ENCODE data around the gene ATP2A2. TPM values are rescaled to one million over a fixed set of nuclear protein-coding genes. Genes with fewer than 3 reads are reported as not detected.
A peak's percentile ranks its signal among the peaks of the same experiment; 100 is the strongest.

ATP2A2 gene
- total and polyA plus RNA-seq, 2 experiments from 2014 or later, result 47.2 to 225 TPM

GRCh38 chr12:110280392-110280778, 662 bp upstream of the ATP2A2 start:
- peak overlapping the region; percentile 52; the same call in 1 of the 2 replicates for H3K27ac Mint-ChIP-seq
- peaks cover 42% of the 10 kb centered on the region for H3K4me1 Mint-ChIP-seq
- TF ChIP-seq EZH2phosphoT487 (IDR thresholded peaks at IDR 0.05; ENCODE audit: unreplicated experiment), result no peak
- TF ChIP-seq CREB1 (CRISPR knock-in tag; IDR thresholded peaks at IDR 0.05; ENCODE audit: low read depth), result 0 out of 2 replicates have a peak, but pooled peaks have one; percentile 6
- H3K4me1 ChIP-seq (ENCODE audit: insufficient read depth), result peaks cover 42% of the 10 kb centered on the region
- H3K36me3 ChIP-seq (ENCODE audit: insufficient read depth), result peaks cover 22% of the 10 kb centered on the region; the same call in 1 of the 2 replicates
- peak overlapping the region; percentile 90 for H3K4me2 ChIP-seq
- H3K79me2 ChIP-seq (replicated peaks; ENCODE audit: insufficient read depth), result peaks cover 37% of the 10 kb centered on the region
- peaks cover 12% of the 10 kb centered on the region for H3K27me3 ChIP-seq (ENCODE audit: insufficient read depth)
- H4K20me1 ChIP-seq (replicated peaks; ENCODE audit: insufficient read depth), result peaks cover 29% of the 10 kb centered on the region
- no peaks in the 10 kb centered on the region for H3K9me3 Mint-ChIP-seq
- H3K36me3 Mint-ChIP-seq (ENCODE audit: low read depth), result peaks cover 33% of the 10 kb centered on the region
- peak overlapping the region; percentile 86 for H2AFZ ChIP-seq
- H3F3A ChIP-seq (replicated peaks; ENCODE audit: low read depth), result 0 out of 2 replicates have a peak, but pooled peaks cover 2% of the 10 kb centered on the region
- peak; percentile 28 for ATAC-seq
- peaks cover 15% of the 10 kb centered on the region for H3K27me3 Mint-ChIP-seq (ENCODE audit: insufficient read depth, low read depth, poor library complexity)
- 0 out of 2 replicates have a peak overlapping the region, but pooled peaks have one; percentile 79 for H3K27ac ChIP-seq (ENCODE audit: low read depth)
- H3K4me3 ChIP-seq, result peak overlapping the region; percentile 96
- peak; percentile 78 for DNase-seq (ENCODE audit: low spot score)
- no peaks in the 10 kb centered on the region for H3K9me2 ChIP-seq (ENCODE audit: insufficient read depth)
- peak overlapping the region; percentile 85 for H3K4me3 Mint-ChIP-seq

- Histone ChIP-seq H3K27me3 (ENCODE audit: insufficient read depth) (peaks cover 12% of the 10 kb centered on the region), H4K20me1 (replicated peaks; ENCODE audit: insufficient read depth) (peaks cover 40% of the 10 kb centered on the region), H3K79me2 (replicated peaks; ENCODE audit: insufficient read depth) (peaks cover 51% of the 10 kb centered on the region), H3K4me2 (peak overlapping the region; percentile 90), H3K27ac (ENCODE audit: low read depth) (peak overlapping the region; percentile 95), H3K4me1 (ENCODE audit: insufficient read depth) (peaks cover 49% of the 10 kb centered on the region), H3K36me3 (ENCODE audit: insufficient read depth) (peaks cover 22% of the 10 kb centered on the region; the same call in 1 of the 2 replicates), H3K9me2 (ENCODE audit: insufficient read depth) (no peaks in the 10 kb centered on the region), H3F3A (replicated peaks; ENCODE audit: low read depth) (0 out of 2 replicates have a peak, but pooled peaks cover 2% of the 10 kb centered on the region), H3K4me3 (peak overlapping the region; percentile 96), H2AFZ (no peak overlapping the region)
- Mint-ChIP-seq H3K27ac (peak overlapping the region; percentile 95), H3K4me3 (peak overlapping the region; percentile 97), H3K4me1 (peaks cover 46% of the 10 kb centered on the region), H3K36me3 (ENCODE audit: low read depth) (peaks cover 47% of the 10 kb centered on the region), H3K27me3 (ENCODE audit: insufficient read depth, low read depth, poor library complexity) (peaks cover 15% of the 10 kb centered on the region), H3K9me3 (no peaks in the 10 kb centered on the region)
- DNase-seq (ENCODE audit: low spot score) (peak; percentile 70), ATAC-seq (peak; percentile 59)
- no peak for TF ChIP-seq EZH2 (IDR thresholded peaks at IDR 0.05; ENCODE audit: low read depth, unreplicated experiment)
- TF ChIP-seq POLR2AphosphoS5 (IDR thresholded peaks at IDR 0.05; ENCODE audit: low read depth), result peak; percentile 43; the same call in 1 of the 2 replicates
- TF ChIP-seq JUNB (IDR thresholded peaks at IDR 0.05; ENCODE audit: unreplicated experiment), result no peak
- TF ChIP-seq ETS1 (IDR thresholded peaks at IDR 0.05), result no peak
- TF ChIP-seq REST (IDR thresholded peaks at IDR 0.05; ENCODE audit: unreplicated experiment), result no peak
- no peak for TF ChIP-seq NANOG (IDR thresholded peaks at IDR 0.05; ENCODE audit: borderline replicate concordance)
- TF ChIP-seq ZNF114 (CRISPR knock-in tag; IDR thresholded peaks at IDR 0.05), result no peak
These were observed 677 bp downstream of the ATP2A2 start for GRCh38 chr12:110281549-110282299.
